A673 (cell line): Measurements from ENCODE around the gene ZDHHC11. TPM values are rescaled to one million over a fixed set of nuclear protein-coding genes. Genes with fewer than 3 reads are reported as not detected.

Experiments used
- BruUV-seq: library from RNA; stranded (reverse); fragments of 400-500 nt; replicated peaks from 2 replicates; lab custom pipeline; 2021; lab: Mats Ljungman, UMichigan
- CTCF ChIA-PET: fragments of 300-600 bp; sonication (Branson Sonifier 250); formaldehyde crosslinking; loops from one replicate; lab custom pipeline; 2022; ENCODE audit warnings: antibody characterized with exemption; lab: Charles Lee
- POLR2A ChIA-PET: fragments of 300-600 bp; sonication (Branson Sonifier 250); formaldehyde crosslinking; loops from one replicate; lab custom pipeline; 2022; ENCODE audit warnings: antibody characterized with exemption; ENCODE audit not compliant: low non-redundant PET; lab: Charles Lee
- DNase-seq: peaks from one replicate; pipeline ENCODE4 v3.0.0-alpha.2; 2015; ENCODE audit warnings: low spot score
- H3K27ac ChIP-seq: fragments of 200-600 bp; sonication (generic); 2 replicates; pipeline ENCODE4 v1.5.1; 2016; ENCODE audit warnings: mixed run types, low read depth, mild to moderate bottlenecking, mixed read lengths, antibody characterized with exemption, low read length; ENCODE audit not compliant: poor library complexity, severe bottlenecking
- H3K27me3 ChIP-seq: fragments of 200-600 bp; sonication (generic); replicated peaks from 2 replicates; pipeline ENCODE4 v1.6.1; 2017; ENCODE audit warnings: mixed run types, low read depth, mild to moderate bottlenecking, mixed read lengths, antibody characterized with exemption, low read length; ENCODE audit not compliant: insufficient read depth, poor library complexity
- H3K36me3 ChIP-seq: fragments of 200-600 bp; sonication (generic); 2 replicates; pipeline ENCODE4 v1.6.1; 2016; ENCODE audit warnings: mixed run types, mild to moderate bottlenecking, mixed read lengths, antibody characterized with exemption, low read length; ENCODE audit not compliant: insufficient read depth, poor library complexity, severe bottlenecking
- H3K4me1 ChIP-seq: fragments of 200-600 bp; sonication (generic); 2 replicates; pipeline ENCODE4 v1.6.1; 2017; ENCODE audit warnings: mixed run types, mild to moderate bottlenecking, mixed read lengths, antibody characterized with exemption, low read length; ENCODE audit not compliant: insufficient read depth, poor library complexity, severe bottlenecking
- H3K4me3 ChIP-seq: fragments of 200-600 bp; sonication (generic); 2 replicates; pipeline ENCODE4 v1.5.1; 2016; ENCODE audit warnings: low read depth, mixed run types, mild to moderate bottlenecking, mixed read lengths, low read length; ENCODE audit not compliant: poor library complexity, severe bottlenecking
- H3K9me3 ChIP-seq: fragments of 200-600 bp; sonication (generic); 2 replicates; pipeline ENCODE4 v1.6.1; 2016; ENCODE audit warnings: mixed run types, low read depth, mild to moderate bottlenecking, mixed read lengths, antibody characterized with exemption, low read length; ENCODE audit not compliant: poor library complexity, severe bottlenecking
- EZH2 ChIP-seq: fragments of 200-600 bp; sonication (generic); IDR thresholded peaks from 2 replicates; pipeline ENCODE4 v1.6.1; 2017; ENCODE audit warnings: borderline replicate concordance, low read depth, mild to moderate bottlenecking, mixed read lengths, antibody characterized with exemption, low read length; ENCODE audit not compliant: poor library complexity, severe bottlenecking
- intact Hi-C: fragments of 100-400 bp; cut with micrococcal nuclease; formaldehyde crosslinking; loops from one replicate; pipeline ENCODE4 v1.10.0; 2022; ENCODE audit not compliant: unreplicated experiment
- total RNA-seq: library from RNA; stranded (reverse); gene quantifications from 2 replicates; pipeline ENCODE4 v1.2.3, GENCODE V29; 2021
- TF ChIP-seq, protein P1 (sequence below): fragments of 300-800, 200-600 bp; sonication (generic); conservative IDR thresholded peaks from 2 replicates; pipeline ENCODE4 v1.5.1; 2017; ENCODE audit warnings: low read depth, mild to moderate bottlenecking, antibody characterized with exemption, low read length, moderate library complexity, mixed read lengths

The ZDHHC11 gene
- total RNA-seq, 1 experiment from 2014 or later, result 47.3 TPM

DNA sequence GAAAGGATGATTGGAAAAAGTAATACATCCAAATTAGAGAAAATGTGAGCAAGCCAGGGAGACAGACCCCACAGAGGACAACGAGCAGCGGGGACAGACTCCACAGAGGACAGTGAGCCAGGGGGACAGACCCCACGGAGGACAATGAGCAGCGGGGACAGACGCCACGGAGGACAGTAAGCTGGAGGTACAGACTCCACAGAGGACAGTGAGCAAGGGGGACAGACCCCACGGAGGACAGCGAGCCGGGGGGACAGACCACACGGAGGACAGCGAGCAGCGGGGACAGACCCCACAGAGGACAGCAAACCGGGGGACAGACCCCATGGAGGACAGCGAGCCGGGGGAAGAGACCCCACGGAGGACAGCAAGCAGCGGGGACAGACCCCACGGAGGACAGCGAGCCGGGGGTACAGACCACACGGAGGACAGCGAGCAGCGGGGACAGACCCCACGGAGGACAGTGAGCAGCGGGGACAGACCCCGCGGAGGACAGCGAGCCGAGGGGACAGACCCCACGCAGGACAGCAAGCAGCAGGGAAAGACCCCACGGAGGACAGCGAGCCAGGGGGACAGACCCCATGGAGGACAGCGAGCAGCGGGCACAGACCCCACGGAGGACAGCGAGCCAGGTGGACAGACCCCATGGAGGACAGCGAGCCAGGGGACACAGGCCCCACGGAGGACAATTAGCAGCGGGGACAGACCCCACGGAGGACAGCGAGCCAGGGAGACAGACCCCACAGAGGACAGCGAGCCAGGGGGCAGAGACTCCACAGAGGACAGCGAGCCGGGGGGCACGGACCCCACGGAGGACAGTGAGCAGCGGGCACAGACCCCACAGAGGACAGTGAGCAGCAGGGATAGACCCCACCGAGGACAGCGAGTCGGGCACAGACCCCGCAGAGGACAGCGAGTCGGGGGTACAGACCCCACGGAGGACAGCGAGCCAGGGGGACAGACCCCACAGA lies 1.9 kb upstream of the ZDHHC11 start:
- H3K27me3 ChIP-seq, result no peaks in the 10 kb centered on the region
- H3K4me1 ChIP-seq, result no peaks in the 10 kb centered on the region
- DNase-seq, result no peak
- POLR2A ChIA-PET, result no interaction called here
- H3K9me3 ChIP-seq, result no peaks in the 10 kb centered on the region
- CTCF ChIA-PET, result no interaction called here
- BruUV-seq, result no TSS peak
- no peak overlapping the region for H3K27ac ChIP-seq
- no peak overlapping the region for H3K4me3 ChIP-seq
- no peaks in the 10 kb centered on the region for H3K36me3 ChIP-seq
- TF ChIP-seq, protein P1, sequence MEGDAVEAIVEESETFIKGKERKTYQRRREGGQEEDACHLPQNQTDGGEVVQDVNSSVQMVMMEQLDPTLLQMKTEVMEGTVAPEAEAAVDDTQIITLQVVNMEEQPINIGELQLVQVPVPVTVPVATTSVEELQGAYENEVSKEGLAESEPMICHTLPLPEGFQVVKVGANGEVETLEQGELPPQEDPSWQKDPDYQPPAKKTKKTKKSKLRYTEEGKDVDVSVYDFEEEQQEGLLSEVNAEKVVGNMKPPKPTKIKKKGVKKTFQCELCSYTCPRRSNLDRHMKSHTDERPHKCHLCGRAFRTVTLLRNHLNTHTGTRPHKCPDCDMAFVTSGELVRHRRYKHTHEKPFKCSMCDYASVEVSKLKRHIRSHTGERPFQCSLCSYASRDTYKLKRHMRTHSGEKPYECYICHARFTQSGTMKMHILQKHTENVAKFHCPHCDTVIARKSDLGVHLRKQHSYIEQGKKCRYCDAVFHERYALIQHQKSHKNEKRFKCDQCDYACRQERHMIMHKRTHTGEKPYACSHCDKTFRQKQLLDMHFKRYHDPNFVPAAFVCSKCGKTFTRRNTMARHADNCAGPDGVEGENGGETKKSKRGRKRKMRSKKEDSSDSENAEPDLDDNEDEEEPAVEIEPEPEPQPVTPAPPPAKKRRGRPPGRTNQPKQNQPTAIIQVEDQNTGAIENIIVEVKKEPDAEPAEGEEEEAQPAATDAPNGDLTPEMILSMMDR, result no peak
- TF ChIP-seq EZH2, result no peak
- intact Hi-C loops, result no loop called here

DNA sequence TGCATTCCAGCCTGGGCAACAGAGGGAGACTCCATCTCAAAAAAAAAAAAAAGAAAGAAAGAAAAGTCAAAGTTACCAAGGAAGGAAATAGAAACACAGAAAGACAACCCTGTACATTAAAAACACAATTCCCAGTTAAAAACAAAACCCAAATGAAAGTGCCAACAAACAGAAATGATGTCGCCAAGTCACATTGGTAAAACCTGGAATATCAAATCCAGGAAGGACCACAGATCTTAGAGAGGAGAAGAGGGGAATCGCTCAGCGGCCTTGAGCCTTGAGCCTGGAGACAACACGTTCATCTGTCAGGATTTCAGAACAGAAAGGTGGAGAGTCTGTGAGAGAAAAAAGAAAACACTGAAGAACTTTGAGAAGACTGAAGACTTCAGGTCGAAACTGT lies 1.2 kb upstream of the ZDHHC11 start:
- Histone ChIP-seq H3K4me1 (no peaks in the 10 kb centered on the region), H3K27me3 (no peaks in the 10 kb centered on the region), H3K9me3 (no peaks in the 10 kb centered on the region), H3K27ac (no peak overlapping the region), H3K4me3 (no peak overlapping the region), H3K36me3 (no peaks in the 10 kb centered on the region)
- TF ChIP-seq, protein P1, result no peak
- TF ChIP-seq EZH2, result no peak
- BruUV-seq, result no TSS peak
- POLR2A ChIA-PET, result no interaction called here
- intact Hi-C loops, result no loop called here
- CTCF ChIA-PET, result no interaction called here
- DNase-seq, result no peak

DNA sequence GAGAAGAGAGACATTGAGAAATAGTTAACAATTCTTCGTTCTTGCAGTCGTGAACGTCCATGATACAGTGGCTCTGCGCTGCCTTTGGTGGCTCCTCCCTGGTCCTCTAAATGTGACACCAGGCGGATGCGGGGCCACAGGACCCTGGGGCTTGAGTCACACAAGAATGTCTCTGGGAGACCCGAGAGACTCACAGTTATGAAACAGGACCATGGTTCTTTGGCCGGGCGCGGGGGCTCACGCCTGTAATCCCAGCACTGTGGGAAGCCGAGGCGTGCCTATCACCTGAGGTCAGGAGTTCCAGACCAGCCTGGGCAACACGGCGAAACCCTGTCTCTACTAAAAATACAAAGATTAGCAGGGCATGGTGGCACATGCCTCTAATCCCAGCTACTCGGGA lies 767 bp upstream of the ZDHHC11 start:
- Histone ChIP-seq H3K27ac (no peak overlapping the region), H3K4me1 (no peaks in the 10 kb centered on the region), H3K4me3 (no peak overlapping the region), H3K36me3 (no peaks in the 10 kb centered on the region), H3K9me3 (no peaks in the 10 kb centered on the region), H3K27me3 (no peaks in the 10 kb centered on the region)
- ChIA-PET POLR2A (no interaction called here), CTCF (no interaction called here)
- TF ChIP-seq EZH2, result no peak
- TF ChIP-seq, protein P1, result no peak
- intact Hi-C loops, result no loop called here
- no TSS peak for BruUV-seq
- DNase-seq, result no peak
